ENCODE results near the gene FANCC. TPM values are rescaled to one million over a fixed set of nuclear protein-coding genes. Genes with fewer than 3 reads are reported as not detected.
"Not testable (repeated sequence)": the region's sequence is repeated elsewhere in the genome, so short reads cannot be mapped to it uniquely, and the experiment has no call there.

The FANCC gene
- total RNA-seq, 1 donor from 2014 or later, result 22.9 TPM

DNA sequence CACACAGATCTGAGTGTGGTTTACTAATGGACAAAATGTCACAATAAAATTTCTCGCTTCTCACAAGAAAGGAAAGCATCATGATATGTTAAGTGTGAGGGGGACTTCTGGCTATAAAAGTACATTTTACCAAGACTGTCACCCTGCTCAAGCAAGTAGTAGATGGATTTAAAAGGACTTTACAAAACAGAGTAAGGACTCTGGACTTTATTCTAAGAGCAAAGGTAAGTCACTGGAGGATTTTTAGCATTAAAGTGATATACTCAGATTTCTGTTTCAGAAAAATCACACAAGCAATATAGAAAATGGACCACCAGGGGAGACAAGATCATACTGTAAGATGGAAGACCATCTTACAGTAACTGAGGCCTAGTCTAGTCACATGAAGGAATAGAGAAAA, 19.7 kb downstream of the FANCC start:
- DNase-seq, result no peak
- Mint-ChIP-seq H3K27ac (ENCODE audit: unreplicated experiment) (no peak overlapping the region), H3K36me3 (ENCODE audit: unreplicated experiment) (no peaks in the 10 kb centered on the region), H3K4me3 (ENCODE audit: unreplicated experiment) (no peak overlapping the region), H3K9me3 (ENCODE audit: unreplicated experiment) (no peaks in the 10 kb centered on the region), H3K27me3 (ENCODE audit: unreplicated experiment) (no peaks in the 10 kb centered on the region), H3K4me1 (ENCODE audit: low read depth, unreplicated experiment) (no peaks in the 10 kb centered on the region)
- TF ChIP-seq, protein P1, sequence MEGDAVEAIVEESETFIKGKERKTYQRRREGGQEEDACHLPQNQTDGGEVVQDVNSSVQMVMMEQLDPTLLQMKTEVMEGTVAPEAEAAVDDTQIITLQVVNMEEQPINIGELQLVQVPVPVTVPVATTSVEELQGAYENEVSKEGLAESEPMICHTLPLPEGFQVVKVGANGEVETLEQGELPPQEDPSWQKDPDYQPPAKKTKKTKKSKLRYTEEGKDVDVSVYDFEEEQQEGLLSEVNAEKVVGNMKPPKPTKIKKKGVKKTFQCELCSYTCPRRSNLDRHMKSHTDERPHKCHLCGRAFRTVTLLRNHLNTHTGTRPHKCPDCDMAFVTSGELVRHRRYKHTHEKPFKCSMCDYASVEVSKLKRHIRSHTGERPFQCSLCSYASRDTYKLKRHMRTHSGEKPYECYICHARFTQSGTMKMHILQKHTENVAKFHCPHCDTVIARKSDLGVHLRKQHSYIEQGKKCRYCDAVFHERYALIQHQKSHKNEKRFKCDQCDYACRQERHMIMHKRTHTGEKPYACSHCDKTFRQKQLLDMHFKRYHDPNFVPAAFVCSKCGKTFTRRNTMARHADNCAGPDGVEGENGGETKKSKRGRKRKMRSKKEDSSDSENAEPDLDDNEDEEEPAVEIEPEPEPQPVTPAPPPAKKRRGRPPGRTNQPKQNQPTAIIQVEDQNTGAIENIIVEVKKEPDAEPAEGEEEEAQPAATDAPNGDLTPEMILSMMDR (IDR thresholded peaks at IDR 0.05; ENCODE audit: partially characterized antibody, unreplicated experiment), result no peak

DNA sequence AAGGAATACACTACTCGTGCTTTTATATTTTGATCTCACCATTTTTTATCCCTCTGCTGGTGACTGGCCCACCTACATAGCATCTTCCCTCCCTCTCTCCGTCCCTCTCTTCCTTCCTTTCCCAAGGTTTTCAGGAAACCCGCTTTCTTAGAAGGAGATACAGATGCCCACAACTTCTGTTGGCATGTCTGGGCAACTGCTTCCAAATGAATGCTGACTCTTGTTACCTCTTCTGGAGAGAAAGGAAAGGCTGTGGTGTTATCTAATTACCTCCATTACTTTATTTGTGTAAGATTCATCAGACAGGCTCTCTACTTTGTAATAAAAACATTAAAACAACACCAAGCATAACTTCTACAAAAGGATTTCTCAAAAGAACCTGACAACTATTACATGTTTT, 20.2 kb downstream of the FANCC start:
- TF ChIP-seq, protein P1 (IDR thresholded peaks at IDR 0.05; ENCODE audit: partially characterized antibody, unreplicated experiment), result no peak
- no peak for DNase-seq
- H3K36me3 Mint-ChIP-seq (ENCODE audit: unreplicated experiment), result no peaks in the 10 kb centered on the region

DNA sequence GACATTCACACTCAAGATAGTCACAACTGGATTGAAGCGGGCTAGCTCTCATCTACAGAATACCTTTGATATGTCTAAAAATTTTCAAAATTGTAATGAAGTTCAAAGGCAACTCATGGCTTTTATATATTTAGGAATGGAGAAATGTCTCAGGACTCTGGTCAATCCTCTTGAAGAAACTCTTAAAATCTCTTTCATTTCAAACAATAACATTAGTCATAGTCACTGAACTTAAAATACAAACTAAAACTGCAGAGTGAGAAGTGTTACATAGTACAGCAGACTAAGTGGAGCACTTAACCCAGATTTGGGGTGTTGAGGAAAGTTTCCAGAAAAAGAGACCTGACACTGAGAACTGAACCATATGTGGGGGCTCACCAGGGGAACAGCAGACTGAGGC, 20.7 kb downstream of the FANCC start:
- Mint-ChIP-seq H3K27ac (ENCODE audit: unreplicated experiment) (no peak overlapping the region), H3K36me3 (ENCODE audit: unreplicated experiment) (peaks cover 4% of the 10 kb centered on the region), H3K9me3 (ENCODE audit: unreplicated experiment) (no peaks in the 10 kb centered on the region), H3K4me1 (ENCODE audit: low read depth, unreplicated experiment) (no peaks in the 10 kb centered on the region), H3K27me3 (ENCODE audit: unreplicated experiment) (no peaks in the 10 kb centered on the region), H3K4me3 (ENCODE audit: unreplicated experiment) (no peak overlapping the region)
- no peak for DNase-seq
- TF ChIP-seq, protein P1 (IDR thresholded peaks at IDR 0.05; ENCODE audit: partially characterized antibody, unreplicated experiment), result no peak

More for the DNA sequence above, 20.2 kb downstream of the FANCC start:
- no peaks in the 10 kb centered on the region for H3K9me3 Mint-ChIP-seq (ENCODE audit: unreplicated experiment)
- H3K27ac Mint-ChIP-seq (ENCODE audit: unreplicated experiment), result no peak overlapping the region
- H3K27me3 Mint-ChIP-seq (ENCODE audit: unreplicated experiment), result no peaks in the 10 kb centered on the region
- H3K4me3 Mint-ChIP-seq (ENCODE audit: unreplicated experiment), result no peak overlapping the region
- no peaks in the 10 kb centered on the region for H3K4me1 Mint-ChIP-seq (ENCODE audit: low read depth, unreplicated experiment)

DNA sequence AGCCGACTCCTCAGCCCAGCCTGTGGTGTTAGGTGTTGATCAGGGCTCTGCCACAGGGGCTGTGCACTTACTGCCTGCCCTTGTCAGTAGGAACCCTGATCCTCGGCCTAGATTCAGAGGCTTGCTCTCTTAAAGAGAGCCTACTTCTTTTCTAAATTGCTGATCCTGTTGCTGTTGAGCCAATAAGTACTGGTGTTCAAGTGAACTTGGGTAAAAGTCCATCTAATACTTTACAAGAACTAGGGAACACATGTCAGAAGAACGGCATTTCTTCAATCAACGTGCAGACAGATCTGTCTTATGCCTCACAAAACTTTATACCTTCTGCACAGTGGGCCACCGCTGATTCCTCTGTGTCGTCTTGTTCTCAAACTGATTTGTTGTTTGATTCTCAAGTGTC, 24.2 kb downstream of the FANCC start:
- not testable (repeated sequence) for H3K27me3 Mint-ChIP-seq (ENCODE audit: unreplicated experiment); H3K4me1 Mint-ChIP-seq (ENCODE audit: low read depth, unreplicated experiment); DNase-seq; H3K27ac Mint-ChIP-seq (ENCODE audit: unreplicated experiment); H3K9me3 Mint-ChIP-seq (ENCODE audit: unreplicated experiment); H3K4me3 Mint-ChIP-seq (ENCODE audit: unreplicated experiment); H3K36me3 Mint-ChIP-seq (ENCODE audit: unreplicated experiment)

DNA sequence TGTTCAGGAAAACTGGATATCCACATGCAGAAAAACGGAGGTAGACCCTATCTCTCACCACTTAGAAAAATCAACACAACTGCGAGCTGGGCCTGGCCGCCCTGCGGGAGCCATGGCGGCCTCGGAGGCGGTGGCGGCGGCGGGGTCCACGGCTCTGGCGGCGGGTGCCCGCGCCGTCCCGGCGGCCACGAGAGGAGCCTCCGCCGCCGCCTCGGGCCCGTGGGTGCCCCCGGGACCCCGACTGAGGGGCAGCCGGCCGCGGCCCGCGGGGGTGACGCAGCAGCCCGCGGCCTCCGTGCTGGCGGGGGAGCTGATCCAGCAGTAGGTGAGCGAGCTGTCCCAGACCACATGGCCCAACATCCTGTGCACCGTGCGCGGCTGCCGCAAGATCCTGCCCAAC, 25.3 kb downstream of the FANCC start:
- no peak overlapping the region for H3K27ac Mint-ChIP-seq (ENCODE audit: unreplicated experiment)
- no peaks in the 10 kb centered on the region for H3K9me3 Mint-ChIP-seq (ENCODE audit: unreplicated experiment)

More for the DNA sequence above, 25.3 kb downstream of the FANCC start:
- no peaks in the 10 kb centered on the region for H3K27me3 Mint-ChIP-seq (ENCODE audit: unreplicated experiment)
- no peaks in the 10 kb centered on the region for H3K4me1 Mint-ChIP-seq (ENCODE audit: low read depth, unreplicated experiment)
- TF ChIP-seq, protein P1 (IDR thresholded peaks at IDR 0.05; ENCODE audit: partially characterized antibody, unreplicated experiment), result no peak
- DNase-seq, result no peak
- H3K36me3 Mint-ChIP-seq (ENCODE audit: unreplicated experiment), result peaks cover 9% of the 10 kb centered on the region
- H3K4me3 Mint-ChIP-seq (ENCODE audit: unreplicated experiment), result no peak overlapping the region
